Spleen (tissue), 7 donors: ENCODE results near the gene KRT23.

Experiments used
- CTCF ChIP-seq, 11 experiments: fragments of 200-600 bp in 7 of 11; fragments of 450-650 bp in 4 of 11; sonication (generic) in 4 of 11; IDR thresholded peaks in 8 of 11; conservative IDR thresholded peaks in 3 of 11; 1 replicate in 7 of 11; 2 replicates in 4 of 11; pipeline versions ENCODE4 v1.4.0 to v1.8.0; 2016 to 2021; ENCODE audit warnings: antibody characterized with exemption in 11 of 11, inconsistent platforms in 4 of 11, mild to moderate bottlenecking in 1 of 11
- POLR2A ChIP-seq, 3 donors: fragments of 450-650 bp; IDR thresholded peaks; one replicate each; pipeline ENCODE4 v1.5.1; 2017; ENCODE audit warnings: antibody characterized with exemption in 3 of 3, mild to moderate bottlenecking in 1 of 3
- POLR2AphosphoS5 ChIP-seq, 3 donors: sonication (generic); formaldehyde crosslinking; IDR thresholded peaks; one replicate each; pipeline ENCODE4 v1.5.1; 2017; ENCODE audit warnings: antibody characterized with exemption in 3 of 3
- donor health status: DM: no; HTN: no; CAD: no; lungs with moderate emphysema.
- donor health status: DM: no; HTN: no; CAD: no.
- donor health status: DM: no; HTN: no; CAD: no.

- TF ChIP-seq CTCF (IDR thresholded peaks at IDR 0.05 in 8 of 11, conservative IDR thresholded peaks at IDR 0.05 in 3 of 11) (no peak), POLR2A (IDR thresholded peaks at IDR 0.05) (no peak), POLR2AphosphoS5 (IDR thresholded peaks at IDR 0.05) (no peak)
Measured at GRCh38 chr17:40952661-40953060, 15.2 kb upstream of the KRT23 start.
